Activated T-cell treated with anti-CD3 and anti-CD28 coated beads for 48 hours (primary cell): Measurements from ENCODE around the gene SATB1.

ENCODE experiments used
- DNase-seq: peaks from one replicate; pipeline ENCODE4 v3.0.0-alpha.2; 2020; ENCODE audit warnings: low read depth

Gene SATB1

GRCh38 chr3:18401300-18401961 lies 23.7 kb downstream of the SATB1 start:
- no peak for DNase-seq

GRCh38 chr3:18398448-18398847 lies 26.7 kb downstream of the SATB1 start:
- no peak for DNase-seq

GRCh38 chr3:18396428-18396827 lies 28.7 kb downstream of the SATB1 start:
- DNase-seq, result no peak

GRCh38 chr3:18394384-18394995 lies 30.6 kb downstream of the SATB1 start:
- DNase-seq, result no peak

GRCh38 chr3:18393906-18394305 lies 31.2 kb downstream of the SATB1 start:
- no peak for DNase-seq

- no peak for DNase-seq
Observed at GRCh38 chr3:18390024-18390660, 35.0 kb downstream of the SATB1 start.

- DNase-seq, result no peak
Observed at GRCh38 chr3:18389108-18389733, 35.9 kb downstream of the SATB1 start.

- no peak for DNase-seq
Observed at GRCh38 chr3:18386274-18386890, 38.8 kb downstream of the SATB1 start.

GRCh38 chr3:18385706-18386105 lies 39.4 kb downstream of the SATB1 start:
- DNase-seq, result no peak

GRCh38 chr3:18382760-18383369 lies 42.3 kb downstream of the SATB1 start:
- no peak for DNase-seq

GRCh38 chr3:18379647-18380046 lies 45.5 kb downstream of the SATB1 start:
- DNase-seq, result no peak

GRCh38 chr3:18378218-18378617 lies 46.9 kb downstream of the SATB1 start:
- no peak for DNase-seq

- DNase-seq, result no peak
Observed at GRCh38 chr3:18376682-18377081, 48.5 kb downstream of the SATB1 start.

GRCh38 chr3:18372786-18373405 lies 52.2 kb downstream of the SATB1 start:
- no peak for DNase-seq

- DNase-seq, result no peak
Observed at GRCh38 chr3:18370672-18371071, 54.5 kb downstream of the SATB1 start.

GRCh38 chr3:18369551-18370185 lies 55.5 kb downstream of the SATB1 start:
- no peak for DNase-seq

- DNase-seq, result no peak
Observed at GRCh38 chr3:18366258-18366657, 58.9 kb downstream of the SATB1 start.

GRCh38 chr3:18363338-18363737 lies 61.8 kb downstream of the SATB1 start:
- DNase-seq, result no peak

GRCh38 chr3:18357747-18358146 lies 67.4 kb downstream of the SATB1 start:
- DNase-seq, result no peak

GRCh38 chr3:18355832-18356231 lies 69.3 kb downstream of the SATB1 start:
- DNase-seq, result no peak

GRCh38 chr3:18354701-18355100 lies 70.4 kb downstream of the SATB1 start:
- no peak for DNase-seq
